HG02973 (cell line): Measurements from ENCODE around the gene TMEM108.

Experiments
- ATAC-seq: cut with Tn5 transposase; IDR thresholded peaks from one replicate; pipeline ENCODE4 v1.9.1; 2021; ENCODE audit warnings: moderate library complexity; ENCODE audit not compliant: unreplicated experiment

The TMEM108 gene

GRCh38 chr3:133053532-133053931, 15.3 kb downstream of the TMEM108 start:
- ATAC-seq: no peak

GRCh38 chr3:133054586-133054985, 16.4 kb downstream of the TMEM108 start:
- ATAC-seq: no peak

- no peak for ATAC-seq
Measured at GRCh38 chr3:133055339-133055738, 17.1 kb downstream of the TMEM108 start.

- no peak for ATAC-seq
Measured at GRCh38 chr3:133058243-133058642, 20.1 kb downstream of the TMEM108 start.

GRCh38 chr3:133058831-133059230, 20.6 kb downstream of the TMEM108 start:
- ATAC-seq: no peak

- ATAC-seq: no peak
Measured at GRCh38 chr3:133065193-133065961, 27.2 kb downstream of the TMEM108 start.

GRCh38 chr3:133066026-133066425, 27.8 kb downstream of the TMEM108 start:
- no peak for ATAC-seq

GRCh38 chr3:133069556-133070286, 31.5 kb downstream of the TMEM108 start:
- no peak for ATAC-seq

- no peak for ATAC-seq
Measured at GRCh38 chr3:133074977-133075376, 36.8 kb downstream of the TMEM108 start.

GRCh38 chr3:133077688-133078087, 39.5 kb downstream of the TMEM108 start:
- ATAC-seq: no peak

- ATAC-seq: no peak
Measured at GRCh38 chr3:133079621-133080020, 41.4 kb downstream of the TMEM108 start.

GRCh38 chr3:133081016-133081415, 42.8 kb downstream of the TMEM108 start:
- no peak for ATAC-seq

- ATAC-seq: no peak
Measured at GRCh38 chr3:133083395-133083794, 45.2 kb downstream of the TMEM108 start.

- no peak for ATAC-seq
Measured at GRCh38 chr3:133089906-133090485, 51.8 kb downstream of the TMEM108 start.

GRCh38 chr3:133092681-133093080, 54.5 kb downstream of the TMEM108 start:
- no peak for ATAC-seq

- ATAC-seq: no peak
Measured at GRCh38 chr3:133093366-133093765, 55.2 kb downstream of the TMEM108 start.

- ATAC-seq: no peak
Measured at GRCh38 chr3:133096900-133097613, 58.9 kb downstream of the TMEM108 start.

- no peak for ATAC-seq
Measured at GRCh38 chr3:133103706-133104105, 65.5 kb downstream of the TMEM108 start.

- no peak for ATAC-seq
Measured at GRCh38 chr3:133106169-133106568, 68.0 kb downstream of the TMEM108 start.

GRCh38 chr3:133112666-133113065, 74.5 kb downstream of the TMEM108 start:
- no peak for ATAC-seq

GRCh38 chr3:133113526-133113925, 75.3 kb downstream of the TMEM108 start:
- no peak for ATAC-seq
